Measurements from ENCODE around the gene ARL3.

DNA sequence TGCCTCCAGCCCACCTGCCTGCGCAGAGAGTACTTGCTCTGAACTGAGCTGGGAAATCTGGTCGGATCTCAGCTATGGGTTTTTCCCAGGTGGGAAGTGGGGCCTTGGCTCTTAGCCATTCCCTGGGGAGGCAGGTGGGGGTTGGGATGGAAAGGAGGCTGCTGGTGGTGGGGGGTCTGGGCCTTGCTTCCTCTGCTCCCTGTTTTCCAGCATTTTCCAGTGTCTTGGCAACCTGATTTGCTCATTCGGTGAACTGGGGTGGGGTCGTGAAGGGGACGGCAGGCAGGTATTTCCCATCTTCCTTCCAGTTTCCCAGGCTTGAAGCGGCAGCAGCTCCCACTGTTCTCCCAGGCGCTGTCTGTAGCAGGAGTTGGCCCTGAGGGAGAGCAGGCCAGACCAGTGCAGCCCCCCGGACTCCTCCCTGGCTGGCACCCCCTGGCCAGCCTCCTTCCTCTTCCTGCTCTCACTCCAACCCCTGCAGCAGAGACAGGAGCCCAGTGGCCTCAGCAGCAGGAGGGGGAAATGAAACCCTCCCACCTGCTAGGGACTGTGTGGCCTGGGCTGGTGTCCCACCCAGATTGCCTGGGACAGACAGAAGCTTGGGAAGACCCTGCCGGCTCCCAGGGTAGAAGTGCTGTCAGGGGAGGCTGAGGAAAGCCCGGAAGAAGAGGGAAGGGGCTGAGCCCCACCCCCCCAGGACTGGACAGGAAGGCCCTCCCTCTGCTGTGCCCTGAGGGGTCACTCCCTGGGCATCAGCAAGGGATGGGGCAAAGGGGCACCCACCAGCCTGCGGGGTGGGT, 63.3 kb downstream of the ARL3 start:
- TF ChIP-seq CTCF (IDR thresholded peaks at IDR 0.05; ENCODE audit: borderline replicate concordance, extremely low read depth, low read length, poor library complexity, severe bottlenecking) (no peak), EZH2 (IDR thresholded peaks at IDR 0.05; ENCODE audit: borderline replicate concordance, low read depth, low read length, severe bottlenecking) (no peak)

Data from DND-41 (cell line).